GM23338 (cell line): ENCODE data around the gene FASTKD3. TPM values are rescaled to one million over a fixed set of nuclear protein-coding genes. Genes with fewer than 3 reads are reported as not detected.

Experiments used
- ATAC-seq: fragments of 200-7000 bp; cut with Tn5 transposase; 3 replicates; pipeline ENCODE4 v1.9.1; 2020
- DNase-seq: peaks from one replicate; pipeline ENCODE4 v3.0.0-alpha.2; 2015; ENCODE audit warnings: low spot score
- H2AFZ ChIP-seq: fragments of 200-600 bp; sonication (generic); 2 replicates; pipeline ENCODE4 v1.8.0; 2016; ENCODE audit warnings: antibody characterized with exemption, mild to moderate bottlenecking, moderate library complexity
- H3F3A ChIP-seq: fragments of 200-600 bp; sonication (generic); replicated peaks from 2 replicates; pipeline ENCODE4 v1.8.0; 2017; ENCODE audit warnings: antibody characterized with exemption, mixed run types, low read depth
- H3K27ac ChIP-seq: fragments of 200-600 bp; sonication (generic); 2 replicates; pipeline ENCODE4 v1.6.1; 2016; ENCODE audit warnings: low read depth
- H3K27me3 ChIP-seq: fragments of 200-600 bp; sonication (generic); 2 replicates; pipeline ENCODE4 v1.8.0; 2016; ENCODE audit warnings: mild to moderate bottlenecking, mixed run types, moderate library complexity; ENCODE audit not compliant: insufficient read depth
- H3K36me3 ChIP-seq: fragments of 200-600 bp; sonication (generic); 2 replicates; pipeline ENCODE4 v1.8.0; 2016; ENCODE audit warnings: mild to moderate bottlenecking; ENCODE audit not compliant: insufficient read depth
- H3K4me1 ChIP-seq: fragments of 200-600 bp; sonication (generic); 2 replicates; pipeline ENCODE4 v1.8.0; 2016; ENCODE audit warnings: mild to moderate bottlenecking, moderate library complexity; ENCODE audit not compliant: insufficient read depth
- H3K4me2 ChIP-seq: fragments of 200-600 bp; sonication (generic); 2 replicates; pipeline ENCODE4 v1.7.1; 2017; ENCODE audit warnings: mixed run types
- H3K4me3 ChIP-seq: fragments of 200-600 bp; sonication (generic); 2 replicates; pipeline ENCODE4 v1.6.1; 2016; ENCODE audit warnings: mixed run types
- H3K79me2 ChIP-seq: fragments of 200-600 bp; sonication (generic); replicated peaks from 2 replicates; pipeline ENCODE4 v1.8.0; 2017; ENCODE audit warnings: mild to moderate bottlenecking; ENCODE audit not compliant: insufficient read depth
- H3K9me2 ChIP-seq: fragments of 200-600 bp; sonication (generic); 2 replicates; pipeline ENCODE4 v1.8.0; 2017; ENCODE audit not compliant: insufficient read depth
- H4K20me1 ChIP-seq: fragments of 200-600 bp; sonication (generic); replicated peaks from 2 replicates; pipeline ENCODE4 v1.8.0; 2017; ENCODE audit warnings: mild to moderate bottlenecking; ENCODE audit not compliant: insufficient read depth
- H3K27ac Mint-ChIP-seq: 2 replicates; pipeline ENCODE4 v1.8.0; 2020; ENCODE audit warnings: inconsistent platforms, mild to moderate bottlenecking, moderate library complexity, mixed read lengths
- H3K27me3 Mint-ChIP-seq: 3 replicates; pipeline ENCODE4 v1.8.0; 2022; ENCODE audit warnings: low read depth, mild to moderate bottlenecking, moderate library complexity, mixed read lengths, inconsistent platforms; ENCODE audit not compliant: insufficient read depth, poor library complexity
- H3K36me3 Mint-ChIP-seq: 3 replicates; pipeline ENCODE4 v1.8.0; 2021; ENCODE audit warnings: low read depth, mild to moderate bottlenecking, inconsistent platforms, moderate library complexity, mixed read lengths
- H3K4me1 Mint-ChIP-seq: 3 replicates; pipeline ENCODE4 v1.8.0; 2020; ENCODE audit warnings: mild to moderate bottlenecking, inconsistent platforms, mixed read lengths
- H3K4me3 Mint-ChIP-seq: 3 replicates; pipeline ENCODE4 v1.8.0; 2021; ENCODE audit warnings: moderate library complexity, mild to moderate bottlenecking, inconsistent platforms, mixed read lengths
- H3K9me3 Mint-ChIP-seq: 3 replicates; pipeline ENCODE4 v1.8.0; 2020; ENCODE audit warnings: moderate library complexity, mild to moderate bottlenecking, inconsistent platforms, mixed read lengths
- CREB1 ChIP-seq: fragments of 250-450 bp; sonication (Bioruptor Pico); IDR thresholded peaks from 2 replicates; pipeline ENCODE4 v1.5.0; 2020; ENCODE audit warnings: low read depth, mild to moderate bottlenecking, moderate library complexity
- EZH2 ChIP-seq: fragments of 200-600 bp; sonication (generic); IDR thresholded peaks from one replicate; pipeline ENCODE4 v1.8.0; 2017; ENCODE audit warnings: antibody characterized with exemption, mild to moderate bottlenecking, low read depth; ENCODE audit not compliant: unreplicated experiment
- EZH2phosphoT487 ChIP-seq: fragments of 200-600 bp; sonication (generic); IDR thresholded peaks from one replicate; pipeline ENCODE4 v1.8.1; 2018; ENCODE audit warnings: antibody characterized with exemption; ENCODE audit not compliant: unreplicated experiment
- JUNB ChIP-seq: IDR thresholded peaks from one replicate; pipeline ENCODE4 v1.6.1; 2016; ENCODE audit warnings: antibody characterized with exemption; ENCODE audit not compliant: unreplicated experiment
- NANOG ChIP-seq: IDR thresholded peaks from 2 replicates; pipeline ENCODE4 v1.6.1; 2016; ENCODE audit warnings: antibody characterized with exemption, borderline replicate concordance
- POLR2AphosphoS5 ChIP-seq: IDR thresholded peaks from 2 replicates; pipeline ENCODE4 v1.6.1; 2016; ENCODE audit warnings: antibody characterized with exemption, low read depth
- STAT1 ChIP-seq: IDR thresholded peaks from one replicate; pipeline ENCODE4 v1.6.1; 2016; ENCODE audit warnings: antibody characterized with exemption; ENCODE audit not compliant: unreplicated experiment
- ZNF114 ChIP-seq: fragments of 250-450 bp; sonication (Bioruptor Pico); IDR thresholded peaks from 2 replicates; pipeline ENCODE4 v1.5.0; 2020; ENCODE audit warnings: mild to moderate bottlenecking, moderate library complexity
- ZNF331 ChIP-seq: fragments of 250-450 bp; sonication (Bioruptor Pico); IDR thresholded peaks from 2 replicates; pipeline ENCODE4 v1.5.0; 2020; ENCODE audit warnings: low read depth, mild to moderate bottlenecking, moderate library complexity
- polyA plus RNA-seq: library from polyadenylated mRNA; unstranded; fragments of >200 nt; fragmentation: Nextera tagmentation; extraction: Ambion mirVana; gene quantifications from 2 replicates; pipeline ENCODE4 v1.2.1, GENCODE V29; 2016
- total RNA-seq: library from RNA; depleted of rRNA; stranded (reverse); fragments of >200 nt; shearing (Covaris generic); gene quantifications from 2 replicates; pipeline ENCODE4 v1.2.3, GENCODE V29; 2014
- TF ChIP-seq, protein P1 (sequence below): IDR thresholded peaks from one replicate; pipeline ENCODE4 v1.6.1; 2018; ENCODE audit warnings: antibody characterized with exemption; ENCODE audit not compliant: unreplicated experiment
- TF ChIP-seq, protein P2 (sequence below): IDR thresholded peaks from 2 replicates; pipeline ENCODE4 v1.6.1; 2016; ENCODE audit warnings: antibody characterized with exemption
- TF ChIP-seq, protein P3 (sequence below), 2 experiments: fragments of 200-600 bp in 1 of 2; sonication (generic) in 1 of 2; conservative IDR thresholded peaks; 2 replicates each; pipeline versions ENCODE4 v1.5.1 to v1.6.1; 2016 to 2017; ENCODE audit warnings: antibody characterized with exemption in 2 of 2, low read depth in 2 of 2, mild to moderate bottlenecking in 2 of 2, moderate library complexity in 1 of 2

Gene FASTKD3
- total and polyA plus RNA-seq, 2 experiments from 2014 or later: 10.8 to 13.5 TPM

DNA sequence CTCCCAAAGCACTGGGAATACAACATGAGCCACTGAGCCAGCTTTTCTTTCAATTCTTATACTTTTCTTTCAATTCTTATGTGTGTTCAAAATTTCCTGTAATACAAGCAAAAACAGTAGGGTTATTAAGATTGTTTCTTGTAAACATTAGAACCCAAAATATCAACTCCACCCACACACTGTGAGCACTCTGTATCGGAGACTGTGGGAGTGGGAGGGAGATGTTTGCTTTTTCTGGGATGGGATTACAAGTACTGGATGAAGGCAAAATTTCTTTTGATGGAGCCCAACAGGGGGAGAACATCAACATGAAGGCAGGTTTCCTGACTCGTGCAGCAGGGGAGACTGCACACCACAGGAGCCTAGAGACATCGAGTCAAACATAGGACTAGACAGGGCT lies 13.2 kb downstream of the FASTKD3 start:
- Mint-ChIP-seq H3K4me3 (no peak overlapping the region), H3K36me3 (peaks cover 9% of the 10 kb centered on the region)

DNA sequence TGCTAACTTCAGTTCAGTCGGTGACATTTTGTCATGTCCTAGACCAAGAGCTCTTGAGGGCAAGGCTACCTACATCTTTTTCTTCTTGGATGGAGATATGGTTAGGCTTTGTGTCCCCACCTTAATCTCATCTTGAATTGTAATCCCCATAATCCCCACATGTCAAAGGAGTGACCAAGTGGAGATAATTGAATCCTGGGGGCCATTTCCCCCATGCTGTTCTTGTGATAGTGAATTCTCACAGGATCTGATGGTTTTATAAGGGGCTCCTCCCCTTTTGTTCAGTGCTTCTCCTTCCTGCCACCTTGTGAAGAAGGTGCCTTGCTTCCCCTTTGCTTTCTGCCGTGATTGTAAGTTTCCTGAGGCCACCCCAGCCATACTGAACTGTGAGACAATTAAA lies 15.8 kb downstream of the FASTKD3 start:
- no peak overlapping the region for H3K4me2 ChIP-seq
- ATAC-seq (no peak), DNase-seq (no peak)
- no peak overlapping the region for H3K4me3 ChIP-seq
- H3K27me3 Mint-ChIP-seq: peaks cover 12% of the 10 kb centered on the region
- H3K27ac ChIP-seq: no peak overlapping the region
- H3K4me1 Mint-ChIP-seq: peaks cover 10% of the 10 kb centered on the region
- no peak overlapping the region for H2AFZ ChIP-seq
- H3K9me3 Mint-ChIP-seq: no peaks in the 10 kb centered on the region
- peaks cover 15% of the 10 kb centered on the region for H3K27me3 ChIP-seq
- 0 out of 2 replicates have a peak, but pooled peaks cover 4% of the 10 kb centered on the region for H3F3A ChIP-seq
- 0 out of 2 replicates have a peak, but pooled peaks cover 9% of the 10 kb centered on the region for H3K9me2 ChIP-seq
- H3K36me3 ChIP-seq: no peaks in the 10 kb centered on the region
- no peak overlapping the region for H3K27ac Mint-ChIP-seq
- H3K4me3 Mint-ChIP-seq: no peak overlapping the region
- H4K20me1 ChIP-seq: no peaks in the 10 kb centered on the region; the same call in 1 of the 2 replicates
- no peaks in the 10 kb centered on the region for H3K79me2 ChIP-seq
- H3K36me3 Mint-ChIP-seq: no peaks in the 10 kb centered on the region; the same call in 2 of the 3 replicates
- H3K4me1 ChIP-seq: peaks cover 9% of the 10 kb centered on the region; the same call in 1 of the 2 replicates
- no peak for TF ChIP-seq CREB1 (CRISPR knock-in tag)
- no peak for TF ChIP-seq ZNF114 (CRISPR knock-in tag)
- TF ChIP-seq JUNB: no peak
- TF ChIP-seq ZNF331: no peak
- no peak for TF ChIP-seq EZH2
- TF ChIP-seq STAT1: no peak
- TF ChIP-seq, protein P1, sequence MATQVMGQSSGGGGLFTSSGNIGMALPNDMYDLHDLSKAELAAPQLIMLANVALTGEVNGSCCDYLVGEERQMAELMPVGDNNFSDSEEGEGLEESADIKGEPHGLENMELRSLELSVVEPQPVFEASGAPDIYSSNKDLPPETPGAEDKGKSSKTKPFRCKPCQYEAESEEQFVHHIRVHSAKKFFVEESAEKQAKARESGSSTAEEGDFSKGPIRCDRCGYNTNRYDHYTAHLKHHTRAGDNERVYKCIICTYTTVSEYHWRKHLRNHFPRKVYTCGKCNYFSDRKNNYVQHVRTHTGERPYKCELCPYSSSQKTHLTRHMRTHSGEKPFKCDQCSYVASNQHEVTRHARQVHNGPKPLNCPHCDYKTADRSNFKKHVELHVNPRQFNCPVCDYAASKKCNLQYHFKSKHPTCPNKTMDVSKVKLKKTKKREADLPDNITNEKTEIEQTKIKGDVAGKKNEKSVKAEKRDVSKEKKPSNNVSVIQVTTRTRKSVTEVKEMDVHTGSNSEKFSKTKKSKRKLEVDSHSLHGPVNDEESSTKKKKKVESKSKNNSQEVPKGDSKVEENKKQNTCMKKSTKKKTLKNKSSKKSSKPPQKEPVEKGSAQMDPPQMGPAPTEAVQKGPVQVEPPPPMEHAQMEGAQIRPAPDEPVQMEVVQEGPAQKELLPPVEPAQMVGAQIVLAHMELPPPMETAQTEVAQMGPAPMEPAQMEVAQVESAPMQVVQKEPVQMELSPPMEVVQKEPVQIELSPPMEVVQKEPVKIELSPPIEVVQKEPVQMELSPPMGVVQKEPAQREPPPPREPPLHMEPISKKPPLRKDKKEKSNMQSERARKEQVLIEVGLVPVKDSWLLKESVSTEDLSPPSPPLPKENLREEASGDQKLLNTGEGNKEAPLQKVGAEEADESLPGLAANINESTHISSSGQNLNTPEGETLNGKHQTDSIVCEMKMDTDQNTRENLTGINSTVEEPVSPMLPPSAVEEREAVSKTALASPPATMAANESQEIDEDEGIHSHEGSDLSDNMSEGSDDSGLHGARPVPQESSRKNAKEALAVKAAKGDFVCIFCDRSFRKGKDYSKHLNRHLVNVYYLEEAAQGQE: no peak
- TF ChIP-seq, protein P2, sequence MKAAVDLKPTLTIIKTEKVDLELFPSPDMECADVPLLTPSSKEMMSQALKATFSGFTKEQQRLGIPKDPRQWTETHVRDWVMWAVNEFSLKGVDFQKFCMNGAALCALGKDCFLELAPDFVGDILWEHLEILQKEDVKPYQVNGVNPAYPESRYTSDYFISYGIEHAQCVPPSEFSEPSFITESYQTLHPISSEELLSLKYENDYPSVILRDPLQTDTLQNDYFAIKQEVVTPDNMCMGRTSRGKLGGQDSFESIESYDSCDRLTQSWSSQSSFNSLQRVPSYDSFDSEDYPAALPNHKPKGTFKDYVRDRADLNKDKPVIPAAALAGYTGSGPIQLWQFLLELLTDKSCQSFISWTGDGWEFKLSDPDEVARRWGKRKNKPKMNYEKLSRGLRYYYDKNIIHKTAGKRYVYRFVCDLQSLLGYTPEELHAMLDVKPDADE: no peak
- no peak for TF ChIP-seq EZH2phosphoT487
- TF ChIP-seq POLR2AphosphoS5: no peak
- TF ChIP-seq, protein P3, sequence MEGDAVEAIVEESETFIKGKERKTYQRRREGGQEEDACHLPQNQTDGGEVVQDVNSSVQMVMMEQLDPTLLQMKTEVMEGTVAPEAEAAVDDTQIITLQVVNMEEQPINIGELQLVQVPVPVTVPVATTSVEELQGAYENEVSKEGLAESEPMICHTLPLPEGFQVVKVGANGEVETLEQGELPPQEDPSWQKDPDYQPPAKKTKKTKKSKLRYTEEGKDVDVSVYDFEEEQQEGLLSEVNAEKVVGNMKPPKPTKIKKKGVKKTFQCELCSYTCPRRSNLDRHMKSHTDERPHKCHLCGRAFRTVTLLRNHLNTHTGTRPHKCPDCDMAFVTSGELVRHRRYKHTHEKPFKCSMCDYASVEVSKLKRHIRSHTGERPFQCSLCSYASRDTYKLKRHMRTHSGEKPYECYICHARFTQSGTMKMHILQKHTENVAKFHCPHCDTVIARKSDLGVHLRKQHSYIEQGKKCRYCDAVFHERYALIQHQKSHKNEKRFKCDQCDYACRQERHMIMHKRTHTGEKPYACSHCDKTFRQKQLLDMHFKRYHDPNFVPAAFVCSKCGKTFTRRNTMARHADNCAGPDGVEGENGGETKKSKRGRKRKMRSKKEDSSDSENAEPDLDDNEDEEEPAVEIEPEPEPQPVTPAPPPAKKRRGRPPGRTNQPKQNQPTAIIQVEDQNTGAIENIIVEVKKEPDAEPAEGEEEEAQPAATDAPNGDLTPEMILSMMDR (conservative IDR thresholded peaks at IDR 0.05; ENCODE audit: low read depth in 2 of 2): no peak
- TF ChIP-seq NANOG: no peak

More for the DNA sequence above, 13.2 kb downstream of the FASTKD3 start:
- Histone ChIP-seq H3K4me3 (no peak overlapping the region), H3F3A (0 out of 2 replicates have a peak, but pooled peaks cover 4% of the 10 kb centered on the region), H4K20me1 (no peaks in the 10 kb centered on the region; the same call in 1 of the 2 replicates), H3K27me3 (no peaks in the 10 kb centered on the region), H3K4me1 (no peaks in the 10 kb centered on the region), H3K9me2 (0 out of 2 replicates have a peak, but pooled peaks cover 9% of the 10 kb centered on the region), H3K27ac (no peak overlapping the region), H3K79me2 (no peaks in the 10 kb centered on the region), H3K4me2 (no peak overlapping the region), H2AFZ (no peak overlapping the region), H3K36me3 (peaks cover 6% of the 10 kb centered on the region; the same call in 1 of the 2 replicates)
- no peak for TF ChIP-seq ZNF114 (CRISPR knock-in tag)
- Mint-ChIP-seq H3K9me3 (no peaks in the 10 kb centered on the region), H3K4me1 (peaks cover 6% of the 10 kb centered on the region), H3K27me3 (peaks cover 2% of the 10 kb centered on the region), H3K27ac (no peak overlapping the region)
- ATAC-seq (no peak), DNase-seq (no peak)
